Ishikawa (cell line): ENCODE measurements around the gene CDH13.

Experiments used
- CREB1 ChIP-seq: IDR thresholded peaks from 2 replicates; pipeline ENCODE4 v1.6.1; 2012; ENCODE audit warnings: low read depth
- EP300 ChIP-seq: IDR thresholded peaks from 2 replicates; pipeline ENCODE4 v1.6.1; 2012; ENCODE audit warnings: borderline replicate concordance
- MAX ChIP-seq: IDR thresholded peaks from 2 replicates; pipeline ENCODE4 v1.6.1; 2012
- TCF12 ChIP-seq: IDR thresholded peaks from 2 replicates; pipeline ENCODE4 v1.6.1; 2012; ENCODE audit warnings: low read depth
- TEAD4 ChIP-seq: IDR thresholded peaks from 2 replicates; pipeline ENCODE4 v1.6.1; 2012
- YY1 ChIP-seq: IDR thresholded peaks from 2 replicates; pipeline ENCODE4 v1.6.1; 2012; ENCODE audit warnings: low read depth
- TF ChIP-seq, protein P1 (sequence below): IDR thresholded peaks from 2 replicates; pipeline ENCODE4 v1.6.1; 2012; ENCODE audit warnings: low read depth, mild to moderate bottlenecking

GRCh38 chr16:83669456-83669855, 1042.7 kb downstream of the CDH13 start:
- TF ChIP-seq, protein P1, sequence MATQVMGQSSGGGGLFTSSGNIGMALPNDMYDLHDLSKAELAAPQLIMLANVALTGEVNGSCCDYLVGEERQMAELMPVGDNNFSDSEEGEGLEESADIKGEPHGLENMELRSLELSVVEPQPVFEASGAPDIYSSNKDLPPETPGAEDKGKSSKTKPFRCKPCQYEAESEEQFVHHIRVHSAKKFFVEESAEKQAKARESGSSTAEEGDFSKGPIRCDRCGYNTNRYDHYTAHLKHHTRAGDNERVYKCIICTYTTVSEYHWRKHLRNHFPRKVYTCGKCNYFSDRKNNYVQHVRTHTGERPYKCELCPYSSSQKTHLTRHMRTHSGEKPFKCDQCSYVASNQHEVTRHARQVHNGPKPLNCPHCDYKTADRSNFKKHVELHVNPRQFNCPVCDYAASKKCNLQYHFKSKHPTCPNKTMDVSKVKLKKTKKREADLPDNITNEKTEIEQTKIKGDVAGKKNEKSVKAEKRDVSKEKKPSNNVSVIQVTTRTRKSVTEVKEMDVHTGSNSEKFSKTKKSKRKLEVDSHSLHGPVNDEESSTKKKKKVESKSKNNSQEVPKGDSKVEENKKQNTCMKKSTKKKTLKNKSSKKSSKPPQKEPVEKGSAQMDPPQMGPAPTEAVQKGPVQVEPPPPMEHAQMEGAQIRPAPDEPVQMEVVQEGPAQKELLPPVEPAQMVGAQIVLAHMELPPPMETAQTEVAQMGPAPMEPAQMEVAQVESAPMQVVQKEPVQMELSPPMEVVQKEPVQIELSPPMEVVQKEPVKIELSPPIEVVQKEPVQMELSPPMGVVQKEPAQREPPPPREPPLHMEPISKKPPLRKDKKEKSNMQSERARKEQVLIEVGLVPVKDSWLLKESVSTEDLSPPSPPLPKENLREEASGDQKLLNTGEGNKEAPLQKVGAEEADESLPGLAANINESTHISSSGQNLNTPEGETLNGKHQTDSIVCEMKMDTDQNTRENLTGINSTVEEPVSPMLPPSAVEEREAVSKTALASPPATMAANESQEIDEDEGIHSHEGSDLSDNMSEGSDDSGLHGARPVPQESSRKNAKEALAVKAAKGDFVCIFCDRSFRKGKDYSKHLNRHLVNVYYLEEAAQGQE, result no peak
- TF ChIP-seq YY1 (no peak), CREB1 (no peak), EP300 (no peak), MAX (no peak), TCF12 (no peak), TEAD4 (no peak)
